PC-3 (cell line): ENCODE data around the gene LILRA6.
"Not testable (repeated sequence)": the region's sequence is repeated elsewhere in the genome, so short reads cannot be mapped to it uniquely, and the experiment has no call there.

Experiments
- CTCF ChIP-seq: fragments of 300-600 bp; sonication (generic); conservative IDR thresholded peaks from 2 replicates; pipeline ENCODE4 v1.5.1; 2017; ENCODE audit warnings: antibody characterized with exemption, low read depth, mild to moderate bottlenecking, low read length
- EZH2 ChIP-seq: fragments of 300-600 bp; sonication (generic); IDR thresholded peaks from one replicate; pipeline ENCODE4 v1.6.1; 2017; ENCODE audit warnings: antibody characterized with exemption, mild to moderate bottlenecking, low read length; ENCODE audit not compliant: unreplicated experiment

GRCh38 chr19:54281729-54282075 is 39.1 kb upstream of the LILRA6 start:
- not testable (repeated sequence) for TF ChIP-seq CTCF, EZH2
